Endodermal cell (in vitro differentiated cells): Measurements from ENCODE around the gene TCF12. TPM values are rescaled to one million over a fixed set of nuclear protein-coding genes. Genes with fewer than 3 reads are reported as not detected.

ENCODE experiments used
- DNase-seq: peaks from one replicate; pipeline ENCODE4 v3.0.0-alpha.2; 2017
- H3K27ac ChIP-seq: 2 replicates; pipeline ENCODE4 v1.5.1; 2013; ENCODE audit warnings: mild to moderate bottlenecking, low read depth, low read length, moderate library complexity
- H3K27me3 ChIP-seq: 2 replicates; pipeline ENCODE4 v1.6.1; 2013; ENCODE audit warnings: mild to moderate bottlenecking, low read length, moderate library complexity; ENCODE audit not compliant: insufficient read depth, control insufficient read depth, poor library complexity, severe bottlenecking
- H3K36me3 ChIP-seq: 2 replicates; pipeline ENCODE4 v1.7.0; 2013; ENCODE audit warnings: mild to moderate bottlenecking, low read length, moderate library complexity; ENCODE audit not compliant: control insufficient read depth, insufficient read depth
- H3K4me1 ChIP-seq: one replicate; pipeline ENCODE4 v1.7.0; 2013; ENCODE audit warnings: low read length; ENCODE audit not compliant: control insufficient read depth, insufficient read depth
- H3K4me3 ChIP-seq: 2 replicates; pipeline ENCODE4 v1.5.1; 2013; ENCODE audit warnings: mild to moderate bottlenecking, low read length, moderate library complexity
- H3K9ac ChIP-seq: 2 replicates; pipeline ENCODE4 v1.6.1; 2013; ENCODE audit warnings: mild to moderate bottlenecking, low read length, moderate library complexity; ENCODE audit not compliant: poor library complexity, severe bottlenecking; ENCODE audit errors: extremely low read depth
- H3K9me3 ChIP-seq: 2 replicates; pipeline ENCODE4 v1.6.1; 2013; ENCODE audit warnings: mild to moderate bottlenecking, low read length, moderate library complexity; ENCODE audit not compliant: control insufficient read depth
- H3K27ac Mint-ChIP-seq: 2 replicates; pipeline ENCODE4 v1.8.0; 2020; ENCODE audit warnings: mixed read lengths
- H3K27me3 Mint-ChIP-seq: 2 replicates; pipeline ENCODE4 v1.8.0; 2021; ENCODE audit warnings: mild to moderate bottlenecking, mixed read lengths; ENCODE audit not compliant: insufficient read depth
- H3K36me3 Mint-ChIP-seq: 2 replicates; pipeline ENCODE4 v1.8.0; 2020; ENCODE audit warnings: low read depth, mixed read lengths
- H3K4me1 Mint-ChIP-seq: 2 replicates; pipeline ENCODE4 v1.8.0; 2020; ENCODE audit warnings: mixed read lengths
- H3K4me3 Mint-ChIP-seq: 2 replicates; pipeline ENCODE4 v1.8.0; 2020; ENCODE audit warnings: mild to moderate bottlenecking, moderate library complexity, mixed read lengths
- H3K9me3 Mint-ChIP-seq: 2 replicates; pipeline ENCODE4 v1.8.0; 2020; ENCODE audit warnings: mild to moderate bottlenecking, mixed read lengths
- WGBS, 2 experiments: methylation state at CpG; one replicate each; pipeline versions ENCODE4 v1.1.5 to v1.1.7; 2013; ENCODE audit warnings: missing lambda C conversion rate in 2 of 2, mixed read lengths in 1 of 2; ENCODE audit not compliant: insufficient coverage in 1 of 2, insufficient read length in 1 of 2; 5-methylcytosine and 5-hydroxymethylcytosine counted together
- total RNA-seq, 2 donors: library from RNA; stranded (reverse); fragmentation: NEBNext Ultra II Directional in 1 of 2; extraction: Animal tissue kit (Norgen Biotek cat#: 25700) in 1 of 2; gene quantifications; 2 replicates in 1 of 2; 3 replicates in 1 of 2; pipeline ENCODE4 v1.2.1, GENCODE V29; 2021
- TF ChIP-seq, protein P1 (sequence below): fragments of 200-600 bp; sonication (generic); conservative IDR thresholded peaks from 2 replicates; pipeline ENCODE4 v1.5.0; 2021; ENCODE audit warnings: antibody characterized with exemption, mild to moderate bottlenecking

The TCF12 gene
- total RNA-seq, 2 donors from 2014 or later = 103 to 121 TPM

DNA sequence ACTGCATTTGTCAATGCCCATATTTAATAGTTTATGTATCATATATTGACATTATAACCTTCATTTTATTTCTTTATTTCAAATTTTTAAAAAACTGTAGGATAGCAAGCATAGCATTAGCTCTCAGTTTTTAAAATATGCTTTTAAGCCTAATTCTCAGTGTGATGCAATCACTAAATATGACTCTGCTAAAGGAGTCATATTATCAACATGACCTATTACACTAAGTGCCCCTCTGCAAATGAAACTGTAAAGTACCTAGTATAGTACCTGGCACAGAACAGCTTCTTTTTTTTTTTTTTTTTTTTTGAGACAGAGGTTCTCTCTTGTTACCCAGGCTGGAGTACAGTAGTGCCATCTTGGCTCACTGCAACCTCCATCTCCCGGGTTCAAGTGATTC, 278.4 kb downstream of the TCF12 start:
- WGBS, 2 experiments = 100% methylated on average over 1 of the region's 1 CpG; no CpG with 5 or more reads in 1 of the 2 experiments
- Mint-ChIP-seq H3K27me3 (no peaks in the 10 kb centered on the region), H3K4me3 (no peak overlapping the region), H3K9me3 (no peaks in the 10 kb centered on the region), H3K36me3 (peaks cover 14% of the 10 kb centered on the region), H3K4me1 (peaks cover 26% of the 10 kb centered on the region), H3K27ac (no peak overlapping the region)
- H3K9ac ChIP-seq = no peak overlapping the region
- no peaks in the 10 kb centered on the region for H3K9me3 ChIP-seq
- no peak for DNase-seq
- H3K27ac ChIP-seq = no peak overlapping the region
- H3K4me3 ChIP-seq = no peak overlapping the region
- peaks cover 15% of the 10 kb centered on the region for H3K4me1 ChIP-seq
- H3K27me3 ChIP-seq = no peaks in the 10 kb centered on the region
- TF ChIP-seq, protein P1, sequence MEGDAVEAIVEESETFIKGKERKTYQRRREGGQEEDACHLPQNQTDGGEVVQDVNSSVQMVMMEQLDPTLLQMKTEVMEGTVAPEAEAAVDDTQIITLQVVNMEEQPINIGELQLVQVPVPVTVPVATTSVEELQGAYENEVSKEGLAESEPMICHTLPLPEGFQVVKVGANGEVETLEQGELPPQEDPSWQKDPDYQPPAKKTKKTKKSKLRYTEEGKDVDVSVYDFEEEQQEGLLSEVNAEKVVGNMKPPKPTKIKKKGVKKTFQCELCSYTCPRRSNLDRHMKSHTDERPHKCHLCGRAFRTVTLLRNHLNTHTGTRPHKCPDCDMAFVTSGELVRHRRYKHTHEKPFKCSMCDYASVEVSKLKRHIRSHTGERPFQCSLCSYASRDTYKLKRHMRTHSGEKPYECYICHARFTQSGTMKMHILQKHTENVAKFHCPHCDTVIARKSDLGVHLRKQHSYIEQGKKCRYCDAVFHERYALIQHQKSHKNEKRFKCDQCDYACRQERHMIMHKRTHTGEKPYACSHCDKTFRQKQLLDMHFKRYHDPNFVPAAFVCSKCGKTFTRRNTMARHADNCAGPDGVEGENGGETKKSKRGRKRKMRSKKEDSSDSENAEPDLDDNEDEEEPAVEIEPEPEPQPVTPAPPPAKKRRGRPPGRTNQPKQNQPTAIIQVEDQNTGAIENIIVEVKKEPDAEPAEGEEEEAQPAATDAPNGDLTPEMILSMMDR = no peak
- peaks cover 23% of the 10 kb centered on the region for H3K36me3 ChIP-seq

DNA sequence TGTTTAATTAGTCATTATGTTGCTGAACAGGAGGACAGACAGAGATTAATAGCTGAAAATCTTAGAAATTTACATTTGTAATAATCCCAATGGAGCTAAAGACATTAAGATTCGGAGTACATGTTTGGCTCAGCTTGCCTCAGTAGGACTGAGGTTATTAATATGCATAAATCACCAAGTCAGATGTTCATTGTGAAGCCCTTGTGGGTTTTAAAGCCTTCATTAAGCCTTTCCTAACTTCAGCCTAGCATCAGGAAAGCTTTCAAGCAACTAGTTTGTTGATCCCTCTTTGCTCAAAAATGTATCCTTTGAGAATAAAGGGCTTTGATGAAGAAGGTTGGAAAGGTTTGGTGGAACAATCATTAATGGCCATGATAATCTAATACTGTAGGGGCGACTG, 279.7 kb downstream of the TCF12 start:
- H3K4me3 ChIP-seq = no peak overlapping the region
- DNase-seq = no peak
- no peak overlapping the region for H3K9ac ChIP-seq
- Mint-ChIP-seq H3K27me3 (no peaks in the 10 kb centered on the region), H3K27ac (peak overlapping the region; percentile 67), H3K9me3 (no peaks in the 10 kb centered on the region), H3K4me3 (no peak overlapping the region), H3K4me1 (peaks cover 27% of the 10 kb centered on the region), H3K36me3 (peaks cover 7% of the 10 kb centered on the region)
- H3K4me1 ChIP-seq = peaks cover 15% of the 10 kb centered on the region
- H3K27me3 ChIP-seq = no peaks in the 10 kb centered on the region
- peaks cover 18% of the 10 kb centered on the region for H3K36me3 ChIP-seq
- peak overlapping the region; percentile 85 for H3K27ac ChIP-seq
- H3K9me3 ChIP-seq = no peaks in the 10 kb centered on the region
- TF ChIP-seq, protein P1 = no peak
- 19% methylated on average over 2 of the region's 2 CpGs; no CpG with 5 or more reads in 1 of the 2 experiments for WGBS, 2 experiments

DNA sequence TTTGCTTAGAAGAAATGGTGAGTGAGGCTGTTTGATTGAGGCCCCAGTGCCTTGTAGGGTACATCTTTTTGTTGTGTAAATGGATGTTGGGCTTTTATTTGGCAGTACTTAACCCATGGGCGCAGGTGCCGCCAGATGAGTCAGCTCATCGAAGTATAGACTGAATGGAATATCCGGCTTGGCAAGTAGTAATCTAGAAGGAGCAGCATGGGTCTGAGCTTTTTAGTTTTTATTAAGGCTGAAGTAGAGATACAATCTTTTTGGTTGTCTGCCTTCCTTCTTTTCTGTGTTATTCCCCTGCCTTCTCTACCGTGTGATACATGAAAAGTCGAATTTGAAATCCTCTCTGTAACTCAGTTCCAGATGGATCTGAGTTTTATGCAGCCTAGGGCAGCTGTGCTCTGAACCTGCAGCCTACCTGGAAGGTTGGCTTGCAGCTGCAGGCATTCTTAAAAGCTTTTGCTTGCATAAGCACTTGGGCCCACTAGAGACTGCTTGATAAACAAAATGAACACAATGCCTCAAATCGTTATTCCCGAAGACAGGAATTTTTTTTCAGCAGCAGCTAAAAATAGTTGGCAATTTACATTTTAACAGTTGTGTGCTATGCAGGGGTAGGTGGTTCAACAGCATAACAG, 280.3 kb downstream of the TCF12 start:
- Mint-ChIP-seq H3K4me3 (no peak overlapping the region), H3K9me3 (no peaks in the 10 kb centered on the region), H3K27ac (peak overlapping the region; percentile 67), H3K4me1 (peaks cover 28% of the 10 kb centered on the region), H3K36me3 (peaks cover 4% of the 10 kb centered on the region), H3K27me3 (no peaks in the 10 kb centered on the region)
- H3K27ac ChIP-seq = peak overlapping the region; percentile 85
- WGBS, 2 experiments = 0 to 35% methylated on average over 2 to 8 of the region's 8 CpGs
- TF ChIP-seq, protein P1 = no peak
- no peaks in the 10 kb centered on the region for H3K9me3 ChIP-seq
- no peak overlapping the region for H3K9ac ChIP-seq
- H3K27me3 ChIP-seq = no peaks in the 10 kb centered on the region
- peaks cover 13% of the 10 kb centered on the region for H3K36me3 ChIP-seq
- no peak overlapping the region for H3K4me3 ChIP-seq
- H3K4me1 ChIP-seq = peaks cover 15% of the 10 kb centered on the region
- DNase-seq = peak; percentile 76
